Activated CD8-positive, alpha-beta T cell treated with anti-CD3 and anti-CD28 coated beads, Interleukin-2, amount 10 ng/mL, durations not matched to agents 7 days and 5 days (primary cell): ENCODE results near the gene EFNA3. TPM values are rescaled to one million over a fixed set of nuclear protein-coding genes. Genes with fewer than 3 reads are reported as not detected.

Experiments
- ATAC-seq: fragments of 150-1000 bp; cut with Tn5 transposase; one replicate; pipeline ENCODE4 v1.10.0; 2021; ENCODE audit warnings: moderate library complexity
- CTCF ChIA-PET: fragments of 350-600 bp; sonication (Branson Sonifier 250); formaldehyde crosslinking; loops from one replicate; lab custom pipeline; 2021; ENCODE audit warnings: antibody characterized with exemption; lab: Charles Lee
- POLR2A ChIA-PET: fragments of 350-600 bp; sonication (Branson Sonifier 250); formaldehyde crosslinking; loops from one replicate; lab custom pipeline; 2021; ENCODE audit warnings: antibody characterized with exemption; lab: Charles Lee
- DNase-seq: peaks from one replicate; pipeline ENCODE4 v3.0.0-alpha.2; 2020
- H3K27ac Mint-ChIP-seq: one replicate; pipeline ENCODE4 v1.8.0; 2021; ENCODE audit warnings: mild to moderate bottlenecking, mixed read lengths
- H3K27me3 Mint-ChIP-seq: one replicate; pipeline ENCODE4 v1.8.0; 2021; ENCODE audit warnings: low read depth, mixed read lengths
- H3K36me3 Mint-ChIP-seq: one replicate; pipeline ENCODE4 v1.8.0; 2021; ENCODE audit warnings: low read depth, mixed read lengths
- H3K4me1 Mint-ChIP-seq: one replicate; pipeline ENCODE4 v1.8.0; 2021; ENCODE audit warnings: low read depth, mixed read lengths
- H3K4me3 Mint-ChIP-seq: one replicate; pipeline ENCODE4 v1.8.0; 2021; ENCODE audit warnings: mild to moderate bottlenecking, mixed read lengths
- H3K9me3 Mint-ChIP-seq: one replicate; pipeline ENCODE4 v1.8.0; 2022; ENCODE audit warnings: mixed read lengths; ENCODE audit not compliant: insufficient read depth
- total RNA-seq, 2 experiments: library from RNA; stranded (reverse); gene quantifications; one replicate each; pipeline ENCODE4 v1.2.3, GENCODE V29; 2021

The EFNA3 gene
- total RNA-seq, 2 experiments from 2014 or later: 3.8 to 5.5 TPM

DNA sequence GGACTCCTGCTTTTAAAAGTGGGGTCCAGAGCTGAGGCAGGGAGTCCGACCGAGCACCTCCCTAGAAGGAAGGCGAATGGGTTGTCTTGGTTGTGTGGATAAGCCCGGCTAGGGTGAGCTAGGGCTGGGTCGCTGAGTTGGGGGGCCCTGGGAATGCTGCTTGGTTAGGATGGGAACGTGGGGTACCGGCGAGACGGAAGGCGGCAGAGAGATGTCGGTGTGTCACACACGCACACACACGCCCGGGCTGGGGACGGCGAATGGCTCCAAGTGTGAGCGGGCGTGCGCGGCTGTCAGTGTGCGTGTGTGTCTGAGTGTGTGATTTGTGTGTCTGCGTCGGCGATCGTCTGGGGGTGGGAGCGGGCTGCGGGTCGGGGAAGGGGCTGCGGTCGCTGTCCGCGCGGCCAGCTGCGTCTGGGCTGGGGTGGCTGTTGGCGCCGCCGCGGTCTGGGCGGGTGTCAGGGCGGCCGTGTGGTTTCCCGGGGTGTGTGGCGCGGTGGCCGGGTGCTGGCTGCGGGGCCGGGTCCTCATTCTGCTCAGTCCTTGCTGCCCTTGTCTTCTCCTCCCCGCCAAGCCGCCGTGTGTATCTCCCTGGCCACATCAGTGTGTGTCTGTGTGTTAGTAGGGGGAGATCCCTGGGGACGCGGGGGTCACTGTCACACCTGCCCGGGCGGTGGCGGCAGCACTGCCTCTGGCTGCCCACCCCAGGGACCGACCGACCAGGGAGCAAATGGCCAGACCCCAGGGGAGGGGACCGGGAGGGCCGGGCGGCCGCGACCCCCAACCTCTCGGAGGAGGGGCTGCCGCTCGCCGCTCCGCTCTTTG lies 1.1 kb downstream of the EFNA3 start:
- H3K4me3 Mint-ChIP-seq: peak overlapping the region; percentile 59
- peaks cover 43% of the 10 kb centered on the region for H3K27me3 Mint-ChIP-seq
- H3K9me3 Mint-ChIP-seq: no peaks in the 10 kb centered on the region
- POLR2A ChIA-PET: no interaction called here
- ATAC-seq: no peak
- no peak for DNase-seq
- peak overlapping the region; percentile 56 for H3K27ac Mint-ChIP-seq
- H3K4me1 Mint-ChIP-seq: peaks cover 71% of the 10 kb centered on the region
- peaks cover 3% of the 10 kb centered on the region for H3K36me3 Mint-ChIP-seq
- CTCF ChIA-PET: interaction anchor here (0.6 to 2.3 kb wide), 7 partner anchors 9 to 93 kb away, joined by 3 to 10 read pairs (median 4); partner anchors contain the start of genes EFNA4 and KRTCAP2

DNA sequence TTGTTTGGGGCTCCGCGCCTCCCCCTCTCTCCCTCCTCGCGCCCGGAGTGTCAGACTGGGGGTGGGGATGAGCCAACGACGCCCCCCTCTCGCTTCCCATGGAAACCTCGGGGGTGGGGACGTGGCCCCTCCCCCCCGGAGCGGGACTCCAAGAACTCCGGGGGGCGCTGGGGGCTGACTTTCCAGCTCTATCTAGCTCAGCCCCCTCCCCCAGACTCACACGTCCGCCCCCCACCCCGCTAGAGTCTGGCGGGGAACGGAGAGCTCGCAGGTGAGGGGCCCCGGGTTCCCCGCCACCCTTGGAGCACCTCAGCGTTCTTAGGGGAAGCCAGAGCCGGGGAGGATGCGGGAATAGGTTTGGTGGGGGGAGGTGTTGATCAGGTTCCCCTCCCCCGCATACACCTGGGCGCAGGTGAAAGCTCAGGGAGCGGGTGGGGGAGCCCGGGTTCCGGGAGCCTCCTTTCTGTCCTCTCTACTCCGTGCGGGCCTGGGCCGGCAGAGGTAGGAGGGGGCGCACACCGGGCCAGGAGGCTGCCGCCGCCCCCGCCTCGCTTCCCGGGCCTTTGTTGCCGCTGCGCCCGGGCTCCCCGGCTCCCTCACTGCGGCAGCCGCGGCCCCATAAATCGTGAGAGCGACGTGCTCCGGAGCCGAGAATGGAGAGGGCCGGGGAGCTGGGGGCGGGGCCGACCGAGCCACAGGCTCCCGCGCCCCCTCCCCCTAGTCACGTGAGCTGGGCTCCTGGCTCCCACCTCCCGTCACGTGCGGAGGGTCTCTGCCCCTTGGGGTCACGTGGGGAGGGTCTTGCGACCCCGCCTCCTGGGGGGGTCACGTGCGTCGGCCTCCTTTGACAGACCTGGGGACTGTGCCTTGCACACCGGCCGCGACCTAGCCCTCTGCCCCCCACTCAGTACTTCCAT lies 1.9 kb downstream of the EFNA3 start:
- Mint-ChIP-seq H3K9me3 (no peaks in the 10 kb centered on the region), H3K4me3 (peak overlapping the region; percentile 6), H3K36me3 (peaks cover 3% of the 10 kb centered on the region), H3K27me3 (peaks cover 43% of the 10 kb centered on the region), H3K27ac (no peak overlapping the region), H3K4me1 (peaks cover 68% of the 10 kb centered on the region)
- DNase-seq: no peak
- no peak for ATAC-seq
- POLR2A ChIA-PET: interaction anchor here (0.9 kb wide), 1 partner anchor 10 kb away, joined by 3 read pairs; no protein-coding TSS in a partner anchor
- CTCF ChIA-PET: interaction anchor here (1.2 to 1.9 kb wide), 4 partner anchors 10 to 92 kb away, joined by 3 to 5 read pairs (median 4); partner anchors contain the start of gene KRTCAP2

DNA sequence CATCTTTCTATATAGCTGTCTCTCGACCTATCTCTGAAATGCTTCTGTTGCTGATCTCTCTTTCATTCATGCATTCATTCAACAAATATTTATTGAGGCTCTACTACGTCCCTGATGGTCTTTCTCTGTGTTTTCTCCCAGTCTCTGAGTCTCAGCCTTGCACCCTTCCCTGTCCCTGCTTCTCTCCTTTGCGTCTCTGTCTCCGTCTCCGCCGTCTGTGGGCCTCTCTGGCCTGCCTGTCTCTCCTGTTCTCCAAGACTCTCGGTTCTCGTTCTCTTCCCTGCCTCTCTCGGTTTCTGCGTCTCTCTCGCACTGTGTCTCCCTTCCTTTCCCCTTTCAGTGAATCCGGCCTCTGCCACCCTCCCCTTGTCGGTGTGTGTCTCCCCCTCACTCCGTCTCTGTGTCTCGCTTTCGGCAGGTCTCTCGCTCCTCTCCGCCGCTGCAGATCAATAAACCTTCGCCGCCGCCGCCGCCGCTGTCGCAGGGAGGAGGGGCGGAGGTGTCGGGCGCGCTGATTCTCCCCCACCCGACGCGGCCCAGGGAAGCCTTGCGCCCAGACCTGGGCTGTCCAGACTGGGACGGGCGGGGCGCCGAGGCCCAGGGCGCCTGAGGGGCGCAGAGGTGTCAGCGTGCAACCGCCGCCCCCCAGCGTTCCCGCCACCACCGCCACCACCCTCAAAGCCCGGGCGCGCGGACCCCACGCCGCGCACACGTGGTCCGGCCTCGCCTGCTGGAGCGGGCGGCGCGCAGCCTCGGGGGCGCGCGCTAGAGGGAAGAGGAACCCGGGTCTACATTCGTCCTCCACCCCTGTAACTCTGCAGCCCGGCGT lies 3.0 kb downstream of the EFNA3 start:
- Mint-ChIP-seq H3K4me3 (peak overlapping the region; percentile 6), H3K36me3 (peaks cover 3% of the 10 kb centered on the region), H3K4me1 (peaks cover 69% of the 10 kb centered on the region), H3K27me3 (peaks cover 43% of the 10 kb centered on the region), H3K27ac (no peak overlapping the region), H3K9me3 (no peaks in the 10 kb centered on the region)
- ATAC-seq: no peak
- POLR2A ChIA-PET: interaction anchor here (0.9 kb wide), 1 partner anchor 11 kb away, joined by 3 read pairs; no protein-coding TSS in a partner anchor
- CTCF ChIA-PET: interaction anchor here (1.3 to 4.8 kb wide), 5 partner anchors 10 to 86 kb away, joined by 3 to 201 read pairs (median 5); partner anchors contain the start of gene EFNA4
- no peak for DNase-seq

DNA sequence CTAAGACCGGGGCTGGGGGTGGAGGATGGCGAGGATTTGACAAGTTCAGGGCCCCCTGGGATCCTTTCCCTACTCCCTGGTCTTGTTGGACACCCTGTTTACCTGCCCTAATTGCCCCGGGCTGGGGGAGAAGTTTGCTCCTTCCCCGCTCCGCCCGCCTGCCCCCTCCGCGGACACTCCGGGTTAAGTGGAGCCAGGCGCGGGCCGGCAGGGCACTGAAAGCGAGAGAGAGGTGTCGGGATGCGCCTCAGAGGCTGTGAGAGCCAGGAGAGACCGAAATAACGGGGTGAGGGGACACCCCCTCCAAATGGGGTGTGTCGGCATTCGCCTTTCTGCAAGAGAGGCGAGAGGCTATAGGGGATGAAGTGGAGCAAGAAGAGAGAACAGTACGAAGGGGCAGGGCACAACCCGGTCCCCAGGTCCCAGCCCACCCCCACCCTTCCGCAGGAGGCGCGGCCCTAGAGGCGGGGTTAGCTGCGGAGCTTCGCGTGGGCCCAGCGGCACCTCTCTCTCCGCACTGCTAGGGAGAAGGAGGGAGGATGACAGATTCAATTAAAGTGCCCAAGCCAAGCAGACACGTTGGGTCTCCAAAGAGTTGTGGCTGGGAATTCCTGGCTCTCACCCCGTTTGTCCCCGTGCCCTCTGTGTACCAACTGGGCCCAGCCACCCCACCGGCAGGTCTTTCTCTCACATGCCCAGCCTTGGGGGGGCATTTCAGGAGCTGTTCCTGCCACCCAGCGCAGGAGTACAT lies 3.8 kb downstream of the EFNA3 start:
- peaks cover 43% of the 10 kb centered on the region for H3K27me3 Mint-ChIP-seq
- ATAC-seq: no peak
- peak overlapping the region; percentile 11 for H3K4me3 Mint-ChIP-seq
- CTCF ChIA-PET: interaction anchor here (1.7 to 4.8 kb wide), 3 partner anchors 10 to 90 kb away, joined by 7 to 201 read pairs (median 112); partner anchors contain the start of genes EFNA4 and KRTCAP2
- H3K27ac Mint-ChIP-seq: no peak overlapping the region
- H3K36me3 Mint-ChIP-seq: peaks cover 3% of the 10 kb centered on the region
- POLR2A ChIA-PET: no interaction called here
- no peak for DNase-seq
- H3K4me1 Mint-ChIP-seq: peaks cover 61% of the 10 kb centered on the region
- H3K9me3 Mint-ChIP-seq: no peaks in the 10 kb centered on the region

DNA sequence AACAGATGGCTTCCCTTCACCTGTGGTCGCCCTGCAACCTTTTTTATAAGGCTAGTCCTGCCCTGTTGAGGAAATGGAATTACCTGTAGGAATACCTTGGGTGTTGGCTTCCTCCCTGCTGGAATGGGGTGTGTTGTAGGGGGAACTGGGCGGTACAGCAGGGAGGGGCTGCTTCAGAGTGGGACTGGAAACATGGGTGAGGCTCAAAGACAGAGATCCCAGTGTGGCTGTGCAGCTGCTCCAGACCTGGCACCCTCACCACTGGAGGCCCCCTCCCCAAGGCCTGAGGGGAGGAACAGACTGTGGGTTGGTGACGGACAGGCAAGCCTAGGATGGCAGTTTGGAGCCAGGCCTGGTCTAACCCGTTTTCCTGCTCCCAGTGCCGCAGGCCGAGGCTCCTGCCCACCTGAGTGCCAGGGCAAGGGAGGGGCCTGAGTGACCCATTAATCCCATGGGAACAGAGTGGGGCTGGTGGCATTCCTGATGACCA lies 4.5 kb downstream of the EFNA3 start:
- peaks cover 55% of the 10 kb centered on the region for H3K4me1 Mint-ChIP-seq

DNA sequence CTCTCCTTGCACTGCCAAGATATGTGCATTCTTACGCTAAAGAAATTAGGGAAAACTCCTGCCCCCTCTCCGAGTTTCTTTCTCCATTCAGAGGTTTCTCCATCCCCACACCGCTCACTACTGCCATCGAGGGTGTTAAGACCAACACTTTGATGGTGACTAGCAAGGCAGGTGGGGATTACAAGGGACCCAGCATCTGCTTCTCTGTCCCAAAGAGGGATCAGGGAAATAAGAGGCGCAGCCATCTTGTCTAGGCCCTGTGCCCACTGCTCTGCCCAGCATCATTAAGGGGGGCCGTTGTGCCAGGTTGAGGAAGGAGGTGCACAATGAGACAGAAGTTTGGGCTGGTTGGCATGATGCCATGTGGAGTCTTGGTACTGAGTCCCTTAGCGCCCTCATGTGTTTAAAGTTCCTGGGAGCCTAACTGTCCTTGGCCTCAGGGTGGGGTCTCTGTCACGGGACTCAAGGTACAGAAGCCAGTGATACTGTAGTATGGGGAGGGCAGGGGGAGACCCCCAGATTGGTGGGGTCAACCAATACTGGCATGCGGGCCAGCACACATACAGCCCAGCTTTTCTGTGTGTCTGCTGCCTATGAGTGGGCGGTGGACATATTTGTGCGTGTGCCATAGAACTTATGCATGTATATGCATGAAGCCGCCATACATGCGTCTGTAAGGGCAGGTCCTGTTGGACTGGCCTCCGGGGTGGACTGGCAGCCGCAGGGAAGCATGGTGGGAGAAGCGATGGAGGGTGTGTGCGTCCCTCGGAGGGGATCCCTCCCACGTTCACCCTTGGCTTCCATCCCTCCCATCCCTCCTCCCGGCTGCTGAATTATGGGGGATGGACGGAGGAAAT lies 5.5 kb downstream of the EFNA3 start:
- Mint-ChIP-seq H3K4me1 (peaks cover 49% of the 10 kb centered on the region), H3K27me3 (peaks cover 37% of the 10 kb centered on the region)
- peak; percentile 1 for ATAC-seq

More for the DNA sequence above, 4.5 kb downstream of the EFNA3 start:
- no peak overlapping the region for H3K4me3 Mint-ChIP-seq
- peaks cover 3% of the 10 kb centered on the region for H3K36me3 Mint-ChIP-seq
- POLR2A ChIA-PET: no interaction called here
- H3K27ac Mint-ChIP-seq: no peak overlapping the region
- H3K9me3 Mint-ChIP-seq: no peaks in the 10 kb centered on the region
- ATAC-seq: no peak
- H3K27me3 Mint-ChIP-seq: peaks cover 39% of the 10 kb centered on the region
- CTCF ChIA-PET: interaction anchor here (1.1 to 4.8 kb wide), 5 partner anchors 11 to 131 kb away, joined by 3 to 201 read pairs (median 7); partner anchors contain the start of genes EFNA4, FLAD1 and KRTCAP2
- DNase-seq: no peak

DNA sequence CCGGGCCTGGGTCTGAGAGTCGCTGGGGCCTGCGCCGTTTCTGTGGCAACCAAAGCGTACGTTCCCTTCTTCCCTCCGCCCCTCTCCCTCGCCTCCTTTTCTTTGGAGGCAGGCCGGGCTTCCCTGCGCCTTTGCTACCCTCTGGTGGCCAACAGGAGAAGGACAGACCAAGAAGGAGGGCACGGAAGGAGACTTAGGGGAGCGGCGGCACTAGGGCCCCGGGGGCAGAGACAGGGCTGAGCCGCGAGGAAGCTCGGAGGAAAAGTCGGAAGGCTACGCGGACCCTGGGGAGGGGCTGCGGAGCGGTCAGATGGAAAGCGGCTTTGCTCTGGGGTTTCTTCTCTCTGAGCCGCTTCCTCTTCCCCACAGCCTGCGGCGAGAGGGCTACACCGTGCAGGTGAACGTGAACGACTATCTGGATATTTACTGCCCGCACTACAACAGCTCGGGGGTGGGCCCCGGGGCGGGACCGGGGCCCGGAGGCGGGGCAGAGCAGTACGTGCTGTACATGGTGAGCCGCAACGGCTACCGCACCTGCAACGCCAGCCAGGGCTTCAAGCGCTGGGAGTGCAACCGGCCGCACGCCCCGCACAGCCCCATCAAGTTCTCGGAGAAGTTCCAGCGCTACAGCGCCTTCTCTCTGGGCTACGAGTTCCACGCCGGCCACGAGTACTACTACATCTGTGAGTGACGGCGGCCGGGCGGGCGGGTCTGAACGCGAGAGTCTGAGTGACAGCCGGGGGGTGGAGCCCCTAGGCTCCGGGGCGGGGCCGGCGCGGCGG lies 6.3 kb downstream of the EFNA3 start:
- ATAC-seq: peak; percentile 86
- DNase-seq: peak; percentile 96
- POLR2A ChIA-PET: interaction anchor here (0.9 to 1.3 kb wide), 6 partner anchors 13 to 148 kb away, joined by 3 to 4 read pairs (median 3); partner anchors contain the start of gene PMVK
- peak overlapping the region; percentile 95 for H3K27ac Mint-ChIP-seq
- peaks cover 28% of the 10 kb centered on the region for H3K27me3 Mint-ChIP-seq
- CTCF ChIA-PET: interaction anchor here (0.5 to 4.8 kb wide), 61 partner anchors 11 to 756 kb away, joined by 3 to 201 read pairs (median 4); partner anchors contain the start of genes ADAM15, CLK2, DCST1 and DCST2
- no peaks in the 10 kb centered on the region for H3K9me3 Mint-ChIP-seq
- peak overlapping the region; percentile 91 for H3K4me3 Mint-ChIP-seq
- no peaks in the 10 kb centered on the region for H3K36me3 Mint-ChIP-seq
- peaks cover 41% of the 10 kb centered on the region for H3K4me1 Mint-ChIP-seq

More for the DNA sequence above, 5.5 kb downstream of the EFNA3 start:
- peak; percentile 59 for DNase-seq
- H3K9me3 Mint-ChIP-seq: no peaks in the 10 kb centered on the region
- CTCF ChIA-PET: interaction anchor here (0.8 to 4.8 kb wide), 33 partner anchors 12 to 756 kb away, joined by 3 to 201 read pairs (median 6); partner anchors contain the start of genes ADAM15, CLK2, DCST1 and DCST2
- H3K4me3 Mint-ChIP-seq: peak overlapping the region; percentile 91
- POLR2A ChIA-PET: interaction anchor here (1.0 to 1.3 kb wide), 3 partner anchors 12 to 148 kb away, joined by 3 to 4 read pairs (median 4); partner anchors contain the start of gene PMVK
- peaks cover 3% of the 10 kb centered on the region for H3K36me3 Mint-ChIP-seq
- peak overlapping the region; percentile 95 for H3K27ac Mint-ChIP-seq

DNA sequence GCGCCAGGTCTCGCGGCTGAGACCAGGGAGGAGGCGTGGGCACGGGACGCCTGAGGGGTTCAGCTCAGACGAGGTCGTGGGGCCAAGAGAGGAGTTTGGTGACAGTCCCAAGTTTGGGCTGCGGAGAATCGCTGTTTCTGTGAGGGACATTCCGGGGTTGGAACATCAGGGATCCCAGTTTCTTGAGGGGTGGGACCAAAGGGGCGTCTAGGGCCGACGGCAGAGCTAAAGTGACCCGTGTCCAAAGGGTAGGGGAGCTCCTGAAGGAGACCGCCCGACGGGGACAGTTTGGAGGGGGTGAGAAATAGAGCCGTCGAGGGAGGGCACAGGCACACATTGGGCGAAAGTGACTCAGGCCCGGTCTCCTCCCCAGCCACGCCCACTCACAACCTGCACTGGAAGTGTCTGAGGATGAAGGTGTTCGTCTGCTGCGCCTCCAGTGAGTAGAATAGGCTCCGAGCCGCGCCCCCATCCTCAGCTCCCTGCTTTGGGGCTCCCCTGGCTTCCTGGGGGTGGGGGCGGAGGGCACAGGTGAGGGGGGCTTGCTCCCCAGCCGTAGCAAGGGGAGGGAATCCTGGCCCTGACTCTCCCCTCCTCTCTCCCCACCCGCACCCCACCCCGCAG lies 7.0 kb downstream of the EFNA3 start:
- peaks cover 40% of the 10 kb centered on the region for H3K4me1 Mint-ChIP-seq
- peak overlapping the region; percentile 95 for H3K27ac Mint-ChIP-seq
- no peaks in the 10 kb centered on the region for H3K9me3 Mint-ChIP-seq
- peaks cover 27% of the 10 kb centered on the region for H3K27me3 Mint-ChIP-seq
- ATAC-seq (peak; percentile 24), DNase-seq (peak; percentile 80)
- CTCF ChIA-PET: interaction anchor here (0.7 to 4.8 kb wide), 47 partner anchors 10 to 627 kb away, joined by 3 to 201 read pairs (median 5); partner anchors contain the start of genes ADAM15, DCST1, DCST2 and DPM3
- peak overlapping the region; percentile 91 for H3K4me3 Mint-ChIP-seq
- no peaks in the 10 kb centered on the region for H3K36me3 Mint-ChIP-seq
- POLR2A ChIA-PET: interaction anchor here (0.9 to 1.3 kb wide), 5 partner anchors 26 to 149 kb away, joined by 3 to 4 read pairs (median 3); partner anchors contain the start of gene PMVK
